Thyroid gland (tissue), 4 donors: Measurements from ENCODE around the gene NDUFA1. TPM values are rescaled to one million over a fixed set of nuclear protein-coding genes. Genes with fewer than 3 reads are reported as not detected.
A peak's percentile ranks its signal among the peaks of the same experiment; 100 is the strongest.

Experiments
- DNase-seq, 2 donors: peaks; one replicate each; pipeline ENCODE4 v3.0.0-alpha.2; 2019
- H3K27ac ChIP-seq, 3 donors: fragments of 200-600 bp; sonication (generic); 1 replicate in 2 of 3; 2 replicates in 1 of 3; pipeline ENCODE4 v1.5.1; 2016 to 2019; ENCODE audit warnings: mild to moderate bottlenecking in 1 of 3, moderate library complexity in 1 of 3
- H3K27me3 ChIP-seq: fragments of 200-600 bp; sonication (generic); one replicate; pipeline ENCODE4 v1.5.1; 2019
- H3K36me3 ChIP-seq, 2 donors: fragments of 200-600 bp; sonication (generic); one replicate each; pipeline ENCODE4 v1.5.1; 2016 to 2019
- H3K4me1 ChIP-seq, 2 donors: fragments of 200-600 bp; sonication (generic); one replicate each; pipeline ENCODE4 v1.5.1; 2017 to 2019
- H3K4me3 ChIP-seq, 3 donors: fragments of 200-600 bp; sonication (generic); replicated peaks in 1 of 3; 1 replicate in 2 of 3; 2 replicates in 1 of 3; pipeline ENCODE4 v1.5.1; 2016; ENCODE audit warnings: mild to moderate bottlenecking in 1 of 3
- H3K9me3 ChIP-seq: fragments of 200-600 bp; sonication (generic); one replicate; pipeline ENCODE4 v1.5.1; 2017
- POLR2A ChIP-seq, 2 donors: fragments of 450-650 bp; IDR thresholded peaks; one replicate each; pipeline ENCODE4 v1.6.1; 2017; ENCODE audit warnings: antibody characterized with exemption in 2 of 2, mild to moderate bottlenecking in 2 of 2, moderate library complexity in 1 of 2
- WGBS, 2 donors: methylation state at CpG; one replicate each; pipeline ENCODE4 v1.1.5; 2017; 5-methylcytosine and 5-hydroxymethylcytosine counted together
- intact Hi-C: fragments of 100-400 bp; cut with DNase I; formaldehyde crosslinking; loops from one replicate; pipeline ENCODE4 v1.15.1; 2023
- total RNA-seq, 4 donors: library from RNA; depleted of rRNA; stranded (reverse); fragments of >200 nt; gene quantifications; one replicate each; pipeline ENCODE4 v1.2.3, GENCODE V29; 2016
- TF ChIP-seq, protein P1 (sequence below), 6 experiments: fragments of 200-600 bp in 3 of 6; fragments of 450-650 bp in 3 of 6; sonication (generic) in 3 of 6; IDR thresholded peaks; one replicate each; pipeline ENCODE4 v1.5.1; 2016 to 2019; ENCODE audit warnings: antibody characterized with exemption in 6 of 6, mild to moderate bottlenecking in 2 of 6, inconsistent platforms in 1 of 6, moderate library complexity in 1 of 6

NDUFA1 gene
- total RNA-seq, 4 donors from 2014 or later = 36.2 to 80.0 (median 66.6) TPM

DNA sequence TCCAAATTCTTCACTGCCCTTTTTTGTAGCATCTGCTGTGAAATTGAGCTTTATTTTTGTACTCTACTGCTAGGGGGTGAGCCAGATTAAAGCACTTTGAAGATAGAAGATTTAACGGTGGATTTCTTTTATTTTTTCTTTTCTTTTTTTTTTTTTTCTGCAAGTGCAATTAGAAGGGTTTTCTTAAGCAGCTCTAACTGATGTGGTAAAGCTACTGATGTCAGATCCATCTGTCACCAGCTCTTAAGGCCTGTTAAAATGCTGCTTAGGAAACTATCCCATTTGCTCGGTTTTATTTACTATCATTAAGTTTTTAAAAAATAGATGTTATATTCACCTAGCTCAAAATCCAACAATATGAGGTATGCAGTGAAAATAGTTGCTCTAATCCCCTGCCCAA lies 7.1 kb downstream of the NDUFA1 start:
- no peak overlapping the region for H3K27ac ChIP-seq
- H3K4me1 ChIP-seq = no peaks in the 10 kb centered on the region
- no peaks in the 10 kb centered on the region for H3K9me3 ChIP-seq
- H3K27me3 ChIP-seq = no peaks in the 10 kb centered on the region
- WGBS, 2 donors = 59 to 84% methylated on average over 2 of the region's 2 CpGs
- intact Hi-C loops = no loop called here
- DNase-seq = no peak
- no peak overlapping the region for H3K4me3 ChIP-seq
- no peak for TF ChIP-seq POLR2A (IDR thresholded peaks at IDR 0.05)
- TF ChIP-seq, protein P1, sequence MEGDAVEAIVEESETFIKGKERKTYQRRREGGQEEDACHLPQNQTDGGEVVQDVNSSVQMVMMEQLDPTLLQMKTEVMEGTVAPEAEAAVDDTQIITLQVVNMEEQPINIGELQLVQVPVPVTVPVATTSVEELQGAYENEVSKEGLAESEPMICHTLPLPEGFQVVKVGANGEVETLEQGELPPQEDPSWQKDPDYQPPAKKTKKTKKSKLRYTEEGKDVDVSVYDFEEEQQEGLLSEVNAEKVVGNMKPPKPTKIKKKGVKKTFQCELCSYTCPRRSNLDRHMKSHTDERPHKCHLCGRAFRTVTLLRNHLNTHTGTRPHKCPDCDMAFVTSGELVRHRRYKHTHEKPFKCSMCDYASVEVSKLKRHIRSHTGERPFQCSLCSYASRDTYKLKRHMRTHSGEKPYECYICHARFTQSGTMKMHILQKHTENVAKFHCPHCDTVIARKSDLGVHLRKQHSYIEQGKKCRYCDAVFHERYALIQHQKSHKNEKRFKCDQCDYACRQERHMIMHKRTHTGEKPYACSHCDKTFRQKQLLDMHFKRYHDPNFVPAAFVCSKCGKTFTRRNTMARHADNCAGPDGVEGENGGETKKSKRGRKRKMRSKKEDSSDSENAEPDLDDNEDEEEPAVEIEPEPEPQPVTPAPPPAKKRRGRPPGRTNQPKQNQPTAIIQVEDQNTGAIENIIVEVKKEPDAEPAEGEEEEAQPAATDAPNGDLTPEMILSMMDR (IDR thresholded peaks at IDR 0.05) = no peak
- no peaks in the 10 kb centered on the region for H3K36me3 ChIP-seq

DNA sequence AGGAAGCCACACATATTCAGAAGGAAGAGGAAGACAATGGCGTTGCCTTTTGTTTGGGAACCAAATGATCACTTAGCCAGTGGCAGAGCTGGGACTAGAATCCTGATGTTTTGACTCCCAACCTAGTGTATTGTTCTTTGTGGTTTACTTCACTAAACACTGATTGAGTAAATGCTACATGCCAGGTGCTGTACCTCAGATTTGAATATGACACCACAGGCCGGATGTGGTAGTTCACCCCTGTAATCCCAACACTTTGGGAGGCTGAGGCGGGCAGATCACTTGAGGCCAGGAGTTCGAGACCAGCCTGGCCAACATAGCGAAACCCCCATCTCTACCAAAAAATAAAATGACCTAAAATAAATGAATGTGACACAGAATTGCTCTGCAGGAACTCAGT lies 8.4 kb downstream of the NDUFA1 start:
- Histone ChIP-seq H3K4me3 (no peak overlapping the region), H3K4me1 (no peaks in the 10 kb centered on the region), H3K27me3 (no peaks in the 10 kb centered on the region), H3K27ac (no peak overlapping the region), H3K9me3 (no peaks in the 10 kb centered on the region), H3K36me3 (no peaks in the 10 kb centered on the region)
- DNase-seq = no peak
- TF ChIP-seq, protein P1 (IDR thresholded peaks at IDR 0.05) = no peak
- no peak for TF ChIP-seq POLR2A (IDR thresholded peaks at IDR 0.05)
- intact Hi-C loops = no loop called here
- WGBS, 2 donors = 88 to 90% methylated on average over 5 of the region's 5 CpGs

DNA sequence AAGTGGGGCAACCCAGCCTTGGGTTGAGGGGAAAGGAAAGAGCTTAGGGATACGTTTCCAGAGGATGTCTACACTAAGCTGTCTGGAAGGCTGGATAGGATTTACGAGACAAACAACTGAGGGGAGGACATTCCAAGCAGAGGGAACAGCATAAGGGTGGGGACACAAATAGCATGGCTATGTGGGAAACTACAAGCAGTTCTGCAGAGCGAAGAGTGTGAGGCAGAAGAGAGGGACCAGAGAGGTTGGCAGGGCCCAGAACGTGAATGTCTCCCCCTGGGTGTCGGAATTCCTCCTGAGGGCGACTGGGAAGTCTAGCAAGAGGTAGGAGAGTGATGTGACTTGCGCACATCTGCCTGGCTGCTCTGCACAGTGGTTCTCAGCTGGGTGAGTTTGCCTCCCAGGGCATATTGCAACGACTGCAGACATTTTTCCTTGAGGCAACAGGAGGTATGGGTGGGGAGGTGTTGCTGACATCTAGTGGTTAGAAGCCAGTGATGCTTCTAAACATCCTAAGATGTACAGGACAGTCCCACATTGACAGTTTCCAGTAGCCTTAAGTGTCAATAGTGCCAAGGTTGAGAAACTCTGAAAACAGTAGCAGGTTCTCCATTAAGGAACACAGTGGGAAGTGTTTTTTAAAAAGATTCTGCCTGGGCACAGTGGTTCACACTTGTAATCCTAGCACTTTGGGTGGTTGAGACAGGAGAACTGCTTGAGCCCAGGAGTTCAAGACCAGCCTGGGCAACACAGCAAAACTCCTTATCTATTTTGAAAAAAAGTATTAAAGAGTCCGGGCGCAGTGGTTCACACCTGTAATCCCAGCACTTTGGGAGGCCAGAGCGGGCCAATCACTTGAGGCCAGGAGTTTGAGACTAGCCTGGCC lies 9.2 kb downstream of the NDUFA1 start:
- Histone ChIP-seq H3K27ac (no peak overlapping the region), H3K36me3 (no peaks in the 10 kb centered on the region), H3K4me3 (no peak overlapping the region), H3K9me3 (no peaks in the 10 kb centered on the region), H3K4me1 (no peaks in the 10 kb centered on the region), H3K27me3 (no peaks in the 10 kb centered on the region)
- DNase-seq = peak; percentile 10 to 13
- intact Hi-C loops = no loop called here
- TF ChIP-seq, protein P1 (IDR thresholded peaks at IDR 0.05) = peak in 5 of 6 experiments; percentile 36 to 52 (median 46)
- no peak for TF ChIP-seq POLR2A (IDR thresholded peaks at IDR 0.05)
- 58 to 66% methylated on average over 8 to 11 of the region's 11 CpGs for WGBS, 2 donors

DNA sequence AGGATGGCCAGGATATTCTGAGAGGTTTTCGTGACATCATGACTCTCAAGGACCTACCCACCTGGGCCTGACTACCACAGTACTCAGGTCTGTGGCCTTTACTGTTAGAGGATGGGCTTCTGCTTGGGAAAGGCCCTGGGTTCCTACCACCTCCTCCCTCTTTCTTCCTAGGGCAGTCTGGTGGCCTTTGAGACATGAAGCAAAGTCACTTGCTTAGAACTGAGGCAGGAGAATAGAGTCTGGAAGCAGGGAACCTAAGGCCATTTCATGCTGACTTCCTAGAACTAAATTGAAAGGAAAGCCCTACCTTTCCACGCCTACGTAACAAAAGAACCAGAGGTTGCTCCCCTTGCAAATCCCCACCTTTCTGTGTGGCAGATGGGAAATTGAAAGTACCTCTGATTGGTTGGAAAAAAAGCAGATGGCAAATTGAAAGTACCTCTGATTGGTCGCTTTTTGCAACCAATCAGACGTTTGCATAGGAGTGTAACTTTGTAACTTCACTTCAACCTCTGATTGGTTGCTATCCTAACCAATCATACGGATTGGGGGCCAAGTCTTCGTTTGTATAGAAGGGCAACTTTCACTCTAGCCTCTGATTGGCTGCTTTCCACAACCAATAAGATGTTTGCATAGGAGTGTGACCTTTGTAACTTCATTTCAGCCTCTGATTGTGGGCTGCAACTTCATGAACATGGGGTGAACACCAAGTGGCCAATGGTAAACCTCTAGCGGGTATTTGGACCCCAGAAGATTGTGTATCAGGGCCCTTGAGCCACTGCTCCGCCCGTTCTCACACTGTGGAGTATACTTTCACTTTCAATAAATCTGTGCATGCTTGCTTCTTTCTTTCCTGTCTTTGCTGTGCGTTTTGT lies 14.2 kb downstream of the NDUFA1 start:
- Histone ChIP-seq H3K36me3 (no peaks in the 10 kb centered on the region), H3K9me3 (no peaks in the 10 kb centered on the region), H3K27ac (no peak overlapping the region), H3K4me3 (no peak overlapping the region), H3K4me1 (no peaks in the 10 kb centered on the region), H3K27me3 (no peaks in the 10 kb centered on the region)
- WGBS, 2 donors = 81 to 87% methylated on average over 10 of the region's 11 CpGs
- TF ChIP-seq POLR2A (IDR thresholded peaks at IDR 0.05) = no peak
- TF ChIP-seq, protein P1 (IDR thresholded peaks at IDR 0.05) = no peak
- intact Hi-C loops = no loop called here
- DNase-seq = no peak
